Gastrocnemius medialis (tissue), 4 donors: ENCODE data around the gene CBFA2T2.

Source experiments
- CTCF ChIP-seq, 5 experiments: fragments of 450-650 bp in 3 of 5; fragments of 200-600 bp in 2 of 5; sonication (generic) in 2 of 5; IDR thresholded peaks in 4 of 5; conservative IDR thresholded peaks in 1 of 5; 1 replicate in 4 of 5; 2 replicates in 1 of 5; pipeline ENCODE4 v1.5.1; 2016 to 2019; ENCODE audit warnings: antibody characterized with exemption in 5 of 5, mild to moderate bottlenecking in 3 of 5, moderate library complexity in 3 of 5
- POLR2A ChIP-seq, 2 donors: fragments of 450-650 bp; IDR thresholded peaks; one replicate each; pipeline ENCODE4 v1.6.1; 2017; ENCODE audit warnings: antibody characterized with exemption in 2 of 2, mild to moderate bottlenecking in 2 of 2, moderate library complexity in 2 of 2

GRCh38 chr20:33465481-33466302 is 24.2 kb upstream of the CBFA2T2 start:
- TF ChIP-seq CTCF (IDR thresholded peaks at IDR 0.05 in 4 of 5, conservative IDR thresholded peaks at IDR 0.05 in 1 of 5) (no peak), POLR2A (IDR thresholded peaks at IDR 0.05) (no peak)
